ENCODE results near the gene NUDT3.

GRCh38 chr6:34441526-34441925, 49.1 kb upstream of the NUDT3 start:
- TF ChIP-seq FOXA1 (IDR thresholded peaks at IDR 0.05), result no peak
- TF ChIP-seq TARDBP (IDR thresholded peaks at IDR 0.05), result no peak
- no peak for TF ChIP-seq FOXK2 (IDR thresholded peaks at IDR 0.05)
- TF ChIP-seq FOXM1 (IDR thresholded peaks at IDR 0.05; ENCODE audit: borderline replicate concordance), result no peak
- TF ChIP-seq ZNF384 (IDR thresholded peaks at IDR 0.05), result no peak
- no peak for TF ChIP-seq HDGF (IDR thresholded peaks at IDR 0.05; ENCODE audit: borderline replicate concordance)
- TF ChIP-seq NFRKB (IDR thresholded peaks at IDR 0.05), result no peak
- TF ChIP-seq SP1 (IDR thresholded peaks at IDR 0.05), result no peak
- TF ChIP-seq BHLHE40 (IDR thresholded peaks at IDR 0.05; ENCODE audit: borderline replicate concordance), result no peak
- no peak for TF ChIP-seq SUZ12 (IDR thresholded peaks at IDR 0.05)
- no peak for TF ChIP-seq LEF1 (IDR thresholded peaks at IDR 0.05; ENCODE audit: borderline replicate concordance)
- TF ChIP-seq ARNT (IDR thresholded peaks at IDR 0.05), result no peak
- TF ChIP-seq CTBP1 (IDR thresholded peaks at IDR 0.05; ENCODE audit: borderline replicate concordance), result no peak

All from HEK293T (cell line).